ENCODE data around the gene SEMA4A.

The SEMA4A gene

DNA sequence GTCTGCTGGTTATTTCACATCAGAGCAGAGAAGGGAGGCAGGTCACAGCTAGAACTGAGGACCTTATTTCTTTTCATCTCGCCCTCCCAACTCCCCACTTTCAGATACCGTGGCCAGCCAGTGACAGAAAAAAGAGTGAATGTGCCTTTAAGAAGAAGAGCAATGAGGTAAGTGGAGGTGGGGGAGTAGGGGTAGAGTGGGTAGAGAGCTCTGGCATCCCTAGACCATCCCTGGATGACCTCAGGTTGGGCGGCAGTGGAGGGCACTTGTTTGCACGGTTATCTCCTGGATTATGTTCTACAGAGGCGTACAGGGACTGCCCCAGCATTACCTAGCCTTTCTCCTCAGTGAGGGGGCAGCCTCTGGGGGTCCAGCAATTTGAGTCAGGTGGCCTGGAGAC, 4.6 kb downstream of the SEMA4A start:
- TF ChIP-seq, protein P1, sequence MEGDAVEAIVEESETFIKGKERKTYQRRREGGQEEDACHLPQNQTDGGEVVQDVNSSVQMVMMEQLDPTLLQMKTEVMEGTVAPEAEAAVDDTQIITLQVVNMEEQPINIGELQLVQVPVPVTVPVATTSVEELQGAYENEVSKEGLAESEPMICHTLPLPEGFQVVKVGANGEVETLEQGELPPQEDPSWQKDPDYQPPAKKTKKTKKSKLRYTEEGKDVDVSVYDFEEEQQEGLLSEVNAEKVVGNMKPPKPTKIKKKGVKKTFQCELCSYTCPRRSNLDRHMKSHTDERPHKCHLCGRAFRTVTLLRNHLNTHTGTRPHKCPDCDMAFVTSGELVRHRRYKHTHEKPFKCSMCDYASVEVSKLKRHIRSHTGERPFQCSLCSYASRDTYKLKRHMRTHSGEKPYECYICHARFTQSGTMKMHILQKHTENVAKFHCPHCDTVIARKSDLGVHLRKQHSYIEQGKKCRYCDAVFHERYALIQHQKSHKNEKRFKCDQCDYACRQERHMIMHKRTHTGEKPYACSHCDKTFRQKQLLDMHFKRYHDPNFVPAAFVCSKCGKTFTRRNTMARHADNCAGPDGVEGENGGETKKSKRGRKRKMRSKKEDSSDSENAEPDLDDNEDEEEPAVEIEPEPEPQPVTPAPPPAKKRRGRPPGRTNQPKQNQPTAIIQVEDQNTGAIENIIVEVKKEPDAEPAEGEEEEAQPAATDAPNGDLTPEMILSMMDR (IDR thresholded peaks at IDR 0.05) = no peak

DNA sequence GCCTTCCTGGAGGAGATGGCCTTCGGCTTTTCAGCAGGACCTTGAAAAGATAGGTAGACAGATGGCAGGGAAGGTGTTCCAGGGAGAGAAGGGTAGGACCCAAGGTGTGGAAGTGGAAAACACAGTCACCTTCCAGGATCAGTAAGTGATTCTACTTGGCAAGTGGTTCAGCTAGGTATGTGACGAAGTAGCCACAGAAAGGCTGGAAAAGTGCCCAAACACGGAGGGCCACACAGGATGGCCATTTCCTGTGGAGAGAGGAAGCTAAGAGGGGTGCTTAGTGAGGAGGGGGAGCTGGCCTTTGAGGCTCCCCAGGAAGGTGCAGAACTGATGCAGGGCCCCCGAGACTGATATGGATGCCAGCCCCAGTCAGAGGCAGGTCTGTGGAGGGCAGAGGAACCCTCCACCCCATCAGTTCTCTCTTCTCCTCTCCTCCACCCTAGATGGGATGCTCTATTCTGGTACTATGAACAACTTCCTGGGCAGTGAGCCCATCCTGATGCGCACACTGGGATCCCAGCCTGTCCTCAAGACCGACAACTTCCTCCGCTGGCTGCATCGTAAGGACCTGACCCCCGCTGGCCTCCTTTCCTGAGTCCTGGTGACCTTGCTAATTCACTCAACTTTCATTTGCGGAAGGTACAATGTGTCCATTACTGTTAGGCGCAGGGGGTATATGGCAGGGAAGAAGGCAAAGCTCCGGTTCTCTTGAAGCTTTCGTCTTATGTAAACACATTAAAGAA, 6.8 kb downstream of the SEMA4A start:
- TF ChIP-seq, protein P1 (IDR thresholded peaks at IDR 0.05) = no peak

DNA sequence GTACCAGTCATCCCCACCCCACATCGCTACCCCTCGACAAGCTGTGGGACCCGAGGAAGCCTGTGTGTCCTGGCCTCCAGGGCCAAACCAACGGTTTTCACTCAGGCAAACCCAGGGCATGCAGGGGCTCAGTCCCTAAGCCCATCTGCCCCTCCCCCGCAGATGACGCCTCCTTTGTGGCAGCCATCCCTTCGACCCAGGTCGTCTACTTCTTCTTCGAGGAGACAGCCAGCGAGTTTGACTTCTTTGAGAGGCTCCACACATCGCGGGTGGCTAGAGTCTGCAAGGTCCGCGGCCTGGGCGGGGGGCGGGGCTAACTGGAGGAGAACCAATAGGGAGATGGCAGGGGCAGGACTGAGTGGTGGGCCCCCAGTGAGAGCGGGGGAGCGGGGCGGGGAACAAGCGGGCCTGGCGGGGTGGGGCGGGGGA, 7.4 kb downstream of the SEMA4A start:
- TF ChIP-seq, protein P1 (IDR thresholded peaks at IDR 0.05) = no peak

DNA sequence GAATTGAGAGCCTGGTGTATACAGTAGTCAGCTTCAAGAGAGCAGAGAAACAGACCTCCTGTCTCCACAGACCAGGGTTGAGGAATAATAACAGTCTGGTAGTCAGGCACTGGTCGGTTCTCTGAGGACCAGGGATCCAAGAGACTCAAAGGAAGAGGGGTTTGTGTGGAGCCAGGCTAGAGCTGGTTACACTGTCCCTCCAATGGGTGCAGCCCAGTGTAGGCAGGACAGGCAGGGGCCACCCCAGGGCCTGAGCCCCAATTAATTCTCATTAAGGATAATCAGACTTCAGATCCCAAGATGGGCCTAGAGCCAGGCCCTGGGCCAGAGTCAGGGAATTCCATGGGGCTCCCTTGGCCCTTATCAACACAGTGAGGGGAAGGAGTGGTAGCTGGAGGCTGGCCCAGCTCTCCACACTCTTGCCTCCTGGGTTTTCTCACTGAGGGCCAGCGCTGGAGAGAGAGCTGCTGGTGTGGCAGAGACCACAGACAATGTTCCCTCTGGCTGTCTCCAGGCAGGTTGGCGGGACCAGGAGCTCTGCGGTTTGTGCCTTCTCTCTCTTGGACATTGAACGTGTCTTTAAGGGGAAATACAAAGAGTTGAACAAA, 9.1 kb downstream of the SEMA4A start:
- TF ChIP-seq, protein P1 (IDR thresholded peaks at IDR 0.05) = no peak

DNA sequence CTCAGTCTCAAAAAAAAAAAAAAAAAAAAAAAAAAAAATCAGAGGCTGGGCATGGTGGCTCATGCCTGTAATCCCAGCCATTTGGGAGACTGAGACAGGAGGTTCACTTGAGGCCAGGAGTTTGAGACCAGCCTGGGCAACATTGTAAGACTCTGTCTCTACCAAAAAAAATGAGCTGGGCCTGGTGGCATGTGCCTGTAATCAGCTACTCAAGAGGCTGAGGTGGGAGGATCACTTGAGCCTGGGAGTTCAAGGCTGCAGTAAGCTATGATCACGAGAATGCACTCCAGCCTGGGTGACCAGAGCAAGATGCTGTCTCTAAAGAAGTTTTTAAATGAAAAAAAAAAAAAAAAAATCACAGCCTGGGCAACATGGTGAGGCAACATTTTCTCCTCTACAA, 10.3 kb downstream of the SEMA4A start:
- TF ChIP-seq, protein P1 (IDR thresholded peaks at IDR 0.05) = no peak

DNA sequence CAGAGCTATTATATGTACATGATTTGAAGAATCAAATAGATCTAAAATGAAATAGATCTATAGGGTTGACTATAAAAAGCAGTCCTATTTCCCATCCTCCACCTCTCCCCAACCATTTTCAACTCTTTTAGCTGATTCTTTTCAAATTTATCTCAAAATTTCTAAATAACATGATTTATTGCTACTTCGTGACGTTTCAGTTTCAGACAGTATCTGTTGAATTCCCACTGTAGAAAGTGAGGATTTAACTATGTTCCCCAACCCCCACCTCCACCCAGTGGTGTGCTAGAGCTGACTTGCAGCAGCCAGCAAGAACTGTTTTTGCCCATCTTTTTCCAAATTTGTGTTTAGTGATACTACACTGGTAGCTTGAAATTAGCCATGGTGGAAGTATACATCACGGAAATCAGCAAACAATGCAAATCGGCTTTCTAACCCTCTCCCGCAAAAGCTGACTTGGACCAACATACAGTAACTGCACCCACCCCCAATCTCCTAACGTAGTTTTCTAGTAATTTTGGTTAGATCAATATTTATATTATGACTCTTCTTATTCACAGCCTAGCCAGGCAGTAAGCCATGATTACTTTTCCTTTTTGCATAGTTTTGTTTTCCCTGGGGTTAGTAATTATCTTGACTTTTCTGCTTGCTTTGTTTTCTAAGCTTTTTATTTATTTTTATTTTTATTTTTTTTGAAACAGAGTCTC, 10.9 kb downstream of the SEMA4A start:
- TF ChIP-seq, protein P1 (IDR thresholded peaks at IDR 0.05) = no peak

DNA sequence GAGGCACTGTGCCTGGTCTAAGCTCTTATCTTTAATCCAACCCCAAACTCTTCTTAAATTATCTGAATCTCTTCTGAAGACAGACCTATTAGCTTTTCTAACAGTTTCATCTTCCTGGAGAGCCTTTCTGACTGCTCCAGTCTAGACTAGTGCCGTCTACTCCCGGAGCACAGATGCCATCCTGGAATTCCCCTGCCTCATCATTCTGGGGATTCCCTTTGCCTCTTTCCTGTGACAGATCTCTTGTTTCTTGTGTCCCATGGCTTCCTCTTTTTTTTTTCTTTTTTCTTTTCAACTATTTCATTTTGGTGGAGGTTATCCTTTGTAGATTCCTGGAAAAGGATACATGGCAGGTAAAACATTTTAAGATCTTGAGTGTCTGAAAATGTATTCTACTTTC, 11.7 kb downstream of the SEMA4A start:
- TF ChIP-seq, protein P1 (IDR thresholded peaks at IDR 0.05) = no peak
